Measurements from ENCODE around the gene CYP4A22. TPM values are rescaled to one million over a fixed set of nuclear protein-coding genes. Genes with fewer than 3 reads are reported as not detected.

The CYP4A22 gene
- total and polyA plus RNA-seq, 5 donors = not detected

- Histone ChIP-seq H3K27ac (ENCODE audit: low read length) (no peak overlapping the region), H3K27me3 (ENCODE audit: control insufficient read depth, insufficient read depth) (no peaks in the 10 kb centered on the region), H3K4me1 (ENCODE audit: control insufficient read depth, insufficient read depth, low read length) (no peaks in the 10 kb centered on the region), H3K9me3 (ENCODE audit: control insufficient read depth, low read length) (no peaks in the 10 kb centered on the region), H3K4me3 (ENCODE audit: low read length) (no peak overlapping the region)
- DNase-seq (no peak), ATAC-seq (no peak)
- intact Hi-C loops (cut with DNase I) = loop anchor here in 3 of 4 donors (5.0 to 10.0 kb wide), 5 partner anchors 85 to 535 kb away; partner anchors contain the start of gene FOXD2 (in 1 of the 3)
- WGBS = 52% methylated on average over 3 of the region's 3 CpGs
These were observed 42.8 kb downstream of the CYP4A22 start for GRCh38 chr1:47179988-47180563.

- ATAC-seq = no peak
- Histone ChIP-seq H3K4me1 (ENCODE audit: control insufficient read depth, insufficient read depth, low read length) (no peaks in the 10 kb centered on the region), H3K4me3 (ENCODE audit: low read length) (no peak overlapping the region), H3K9me3 (ENCODE audit: control insufficient read depth, low read length) (no peaks in the 10 kb centered on the region), H3K27me3 (ENCODE audit: control insufficient read depth, insufficient read depth) (no peaks in the 10 kb centered on the region), H3K27ac (ENCODE audit: low read length) (no peak overlapping the region)
- 38% methylated on average over 3 of the region's 3 CpGs for WGBS
- intact Hi-C loops (cut with DNase I) = loop anchor here in 3 of 4 donors (10.0 kb wide), 4 partner anchors 84 to 534 kb away; partner anchors contain the start of gene FOXD2 (in 1 of the 3)
- DNase-seq = no peak
These were observed 43.4 kb downstream of the CYP4A22 start for GRCh38 chr1:47180603-47181094.

- DNase-seq = no peak
- intact Hi-C loops (cut with DNase I) = loop anchor here in 3 of 4 donors (10.0 kb wide), 4 partner anchors 83 to 533 kb away; partner anchors contain the start of gene FOXD2 (in 1 of the 3)
- H3K27ac ChIP-seq (ENCODE audit: low read length) = no peak overlapping the region
- no peaks in the 10 kb centered on the region for H3K4me1 ChIP-seq (ENCODE audit: control insufficient read depth, insufficient read depth, low read length)
- WGBS = 40% methylated on average over 18 of the region's 18 CpGs
- H3K4me3 ChIP-seq (ENCODE audit: low read length) = no peak overlapping the region
- no peak for ATAC-seq
- H3K9me3 ChIP-seq (ENCODE audit: control insufficient read depth, low read length) = no peaks in the 10 kb centered on the region
- H3K27me3 ChIP-seq (ENCODE audit: control insufficient read depth, insufficient read depth) = no peaks in the 10 kb centered on the region
These were observed 44.1 kb downstream of the CYP4A22 start for GRCh38 chr1:47181095-47181954.

- DNase-seq (no peak), ATAC-seq (no peak)
- intact Hi-C loops (cut with DNase I) = loop anchor here in 3 of 4 donors (10.0 kb wide), 4 partner anchors 83 to 533 kb away; partner anchors contain the start of gene FOXD2 (in 1 of the 3)
- Histone ChIP-seq H3K27me3 (ENCODE audit: control insufficient read depth, insufficient read depth) (no peaks in the 10 kb centered on the region), H3K27ac (ENCODE audit: low read length) (no peak overlapping the region), H3K9me3 (ENCODE audit: control insufficient read depth, low read length) (no peaks in the 10 kb centered on the region), H3K4me3 (ENCODE audit: low read length) (no peak overlapping the region), H3K4me1 (ENCODE audit: control insufficient read depth, insufficient read depth, low read length) (no peaks in the 10 kb centered on the region)
- WGBS = 76% methylated on average over 7 of the region's 7 CpGs
These were observed 44.9 kb downstream of the CYP4A22 start for GRCh38 chr1:47181955-47182675.

- Histone ChIP-seq H3K4me3 (ENCODE audit: low read length) (no peak overlapping the region), H3K9me3 (ENCODE audit: control insufficient read depth, low read length) (no peaks in the 10 kb centered on the region), H3K4me1 (ENCODE audit: control insufficient read depth, insufficient read depth, low read length) (no peaks in the 10 kb centered on the region), H3K27ac (ENCODE audit: low read length) (no peak overlapping the region), H3K27me3 (ENCODE audit: control insufficient read depth, insufficient read depth) (no peaks in the 10 kb centered on the region)
- WGBS = 51% methylated on average over 7 of the region's 7 CpGs
- intact Hi-C loops (cut with DNase I) = loop anchor here in 3 of 4 donors (10.0 kb wide), 4 partner anchors 82 to 532 kb away; partner anchors contain the start of gene FOXD2 (in 1 of the 3)
- ATAC-seq = no peak
- no peak for DNase-seq
These were observed 45.5 kb downstream of the CYP4A22 start for GRCh38 chr1:47182676-47183235.

- intact Hi-C loops (cut with DNase I) = loop anchor here in 3 of 4 donors (10.0 kb wide), 4 partner anchors 81 to 531 kb away; partner anchors contain the start of gene FOXD2 (in 1 of the 3)
These were observed 46.3 kb downstream of the CYP4A22 start for GRCh38 chr1:47183308-47184089.

GRCh38 chr1:47184090-47184821, 47.0 kb downstream of the CYP4A22 start:
- intact Hi-C loops (cut with DNase I) = loop anchor here in 3 of 4 donors (10.0 kb wide), 4 partner anchors 81 to 531 kb away; partner anchors contain the start of gene FOXD2 (in 1 of the 3)
- Histone ChIP-seq H3K27ac (ENCODE audit: low read length) (no peak overlapping the region), H3K4me1 (ENCODE audit: control insufficient read depth, insufficient read depth, low read length) (no peaks in the 10 kb centered on the region), H3K9me3 (ENCODE audit: control insufficient read depth, low read length) (no peaks in the 10 kb centered on the region), H3K27me3 (ENCODE audit: control insufficient read depth, insufficient read depth) (no peaks in the 10 kb centered on the region), H3K4me3 (ENCODE audit: low read length) (no peak overlapping the region)
- 80% methylated on average over 5 of the region's 5 CpGs for WGBS
- no peak for DNase-seq
- no peak for ATAC-seq

More at GRCh38 chr1:47183308-47184089, 46.3 kb downstream of the CYP4A22 start:
- DNase-seq (no peak), ATAC-seq (no peak)
- WGBS = 75% methylated on average over 11 of the region's 11 CpGs
- H3K27ac ChIP-seq (ENCODE audit: low read length) = no peak overlapping the region
- H3K4me1 ChIP-seq (ENCODE audit: control insufficient read depth, insufficient read depth, low read length) = no peaks in the 10 kb centered on the region
- H3K27me3 ChIP-seq (ENCODE audit: control insufficient read depth, insufficient read depth) = no peaks in the 10 kb centered on the region
- no peak overlapping the region for H3K4me3 ChIP-seq (ENCODE audit: low read length)
- no peaks in the 10 kb centered on the region for H3K9me3 ChIP-seq (ENCODE audit: control insufficient read depth, low read length)

GRCh38 chr1:47184822-47185677, 47.8 kb downstream of the CYP4A22 start:
- intact Hi-C loops (cut with DNase I) = loop anchor here in 3 of 4 donors (10.0 kb wide), 4 partner anchors 80 to 530 kb away; partner anchors contain the start of gene FOXD2 (in 1 of the 3)
- WGBS = 80% methylated on average over 14 of the region's 14 CpGs

More at GRCh38 chr1:47184822-47185677, 47.8 kb downstream of the CYP4A22 start:
- no peaks in the 10 kb centered on the region for H3K27me3 ChIP-seq (ENCODE audit: control insufficient read depth, insufficient read depth)
- H3K4me3 ChIP-seq (ENCODE audit: low read length) = no peak overlapping the region
- DNase-seq (no peak), ATAC-seq (no peak)
- no peaks in the 10 kb centered on the region for H3K9me3 ChIP-seq (ENCODE audit: control insufficient read depth, low read length)
- H3K27ac ChIP-seq (ENCODE audit: low read length) = no peak overlapping the region
- H3K4me1 ChIP-seq (ENCODE audit: control insufficient read depth, insufficient read depth, low read length) = no peaks in the 10 kb centered on the region
